Measurements from ENCODE around the gene PFKFB4.
"Not testable (repeated sequence)": the region's sequence is repeated elsewhere in the genome, so short reads cannot be mapped to it uniquely, and the experiment has no call there.

PFKFB4 gene

GRCh38 chr3:48524970-48525369 is 31.6 kb downstream of the PFKFB4 start:
- no peak for DNase-seq

DNA sequence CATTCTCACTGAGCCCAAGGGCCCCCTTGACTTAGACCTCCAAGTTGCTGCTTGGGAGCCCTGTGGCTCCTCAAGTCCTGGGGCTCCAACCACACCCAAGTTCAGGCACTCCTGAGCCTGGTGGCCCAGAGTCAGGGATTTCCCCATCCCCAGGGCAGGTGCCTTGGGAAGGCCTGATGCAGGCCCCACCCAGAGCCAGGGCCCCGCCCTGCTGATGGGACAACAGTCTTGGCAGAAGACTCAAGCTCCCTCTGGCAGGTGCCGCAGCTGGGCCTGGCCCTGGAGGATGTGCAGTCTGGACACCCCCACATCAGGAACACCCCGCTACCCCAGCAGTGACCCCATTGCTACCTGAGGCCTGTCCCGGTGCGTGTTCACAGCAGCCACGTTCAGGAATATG is 35.0 kb downstream of the PFKFB4 start:
- DNase-seq = no peak

DNA sequence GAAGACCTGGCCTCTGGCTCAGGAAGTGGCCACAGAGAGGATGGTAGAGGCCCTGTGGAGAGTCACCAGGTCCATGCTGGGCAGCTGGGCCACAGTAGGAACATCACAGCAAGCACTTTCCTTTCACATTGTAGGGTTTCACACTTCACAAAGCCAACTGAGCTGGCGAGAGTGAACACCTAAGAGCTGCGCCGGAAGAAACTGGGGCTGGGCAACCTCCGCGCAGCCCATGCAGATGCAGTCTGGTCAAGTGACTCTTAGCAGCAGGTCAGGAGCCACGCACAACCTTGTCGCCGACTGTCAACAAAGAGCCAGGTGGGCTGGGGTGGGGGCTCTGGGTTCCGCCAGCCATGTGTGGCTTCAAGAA is 37.3 kb downstream of the PFKFB4 start:
- no peak for DNase-seq

DNA sequence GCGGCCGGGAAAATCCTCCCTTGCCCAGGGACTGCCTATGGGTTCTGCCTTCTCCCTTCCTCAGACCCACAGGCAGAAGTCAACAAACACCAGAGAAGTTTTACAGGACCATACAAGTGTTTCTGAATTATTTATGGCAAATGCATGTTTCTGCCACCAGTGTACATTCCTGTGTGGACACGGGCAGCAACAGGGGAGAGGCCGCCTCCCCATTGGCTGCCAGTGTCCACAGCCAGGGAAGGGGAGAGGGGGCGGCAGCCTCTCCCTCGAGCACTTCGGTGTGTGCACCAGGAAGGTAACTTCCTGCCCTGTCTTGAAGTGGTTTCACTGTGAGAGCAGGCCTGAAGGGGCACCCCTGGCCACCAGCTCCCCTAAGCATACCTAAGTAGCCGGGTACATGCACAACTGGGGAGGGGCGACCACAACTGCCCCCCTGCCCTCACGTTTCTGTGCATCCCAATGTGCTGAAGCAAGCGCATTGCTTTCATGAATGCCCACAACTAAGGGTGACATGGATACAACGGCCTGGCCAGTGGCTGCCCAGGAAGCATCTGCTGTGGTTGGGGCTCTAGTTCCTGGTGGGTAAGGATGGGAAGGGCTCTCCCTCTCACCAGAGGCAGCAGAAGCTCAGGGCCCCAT is 37.8 kb downstream of the PFKFB4 start:
- DNase-seq = no peak

GRCh38 chr3:48518069-48518468 is 38.5 kb downstream of the PFKFB4 start:
- no peak for DNase-seq

DNA sequence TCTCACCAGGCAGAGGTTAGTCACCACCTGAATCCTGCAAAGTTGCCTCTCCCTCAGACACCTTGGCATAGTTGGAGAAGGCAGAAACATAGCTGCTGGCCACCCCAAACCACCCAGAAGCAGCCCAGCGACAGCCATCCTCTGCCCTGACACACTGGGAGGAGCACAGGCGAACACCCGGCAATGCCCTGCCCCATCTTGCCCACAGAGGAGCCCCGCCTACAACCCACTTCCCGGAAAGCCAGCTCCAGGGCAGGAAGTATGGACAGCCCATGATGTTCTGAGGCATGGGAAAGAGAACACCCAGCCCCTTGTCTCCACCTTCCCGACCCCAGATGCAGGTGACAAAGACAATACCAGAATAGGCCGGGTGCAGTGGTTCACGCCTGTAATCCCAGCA is 40.0 kb downstream of the PFKFB4 start:
- no peak for DNase-seq

DNA sequence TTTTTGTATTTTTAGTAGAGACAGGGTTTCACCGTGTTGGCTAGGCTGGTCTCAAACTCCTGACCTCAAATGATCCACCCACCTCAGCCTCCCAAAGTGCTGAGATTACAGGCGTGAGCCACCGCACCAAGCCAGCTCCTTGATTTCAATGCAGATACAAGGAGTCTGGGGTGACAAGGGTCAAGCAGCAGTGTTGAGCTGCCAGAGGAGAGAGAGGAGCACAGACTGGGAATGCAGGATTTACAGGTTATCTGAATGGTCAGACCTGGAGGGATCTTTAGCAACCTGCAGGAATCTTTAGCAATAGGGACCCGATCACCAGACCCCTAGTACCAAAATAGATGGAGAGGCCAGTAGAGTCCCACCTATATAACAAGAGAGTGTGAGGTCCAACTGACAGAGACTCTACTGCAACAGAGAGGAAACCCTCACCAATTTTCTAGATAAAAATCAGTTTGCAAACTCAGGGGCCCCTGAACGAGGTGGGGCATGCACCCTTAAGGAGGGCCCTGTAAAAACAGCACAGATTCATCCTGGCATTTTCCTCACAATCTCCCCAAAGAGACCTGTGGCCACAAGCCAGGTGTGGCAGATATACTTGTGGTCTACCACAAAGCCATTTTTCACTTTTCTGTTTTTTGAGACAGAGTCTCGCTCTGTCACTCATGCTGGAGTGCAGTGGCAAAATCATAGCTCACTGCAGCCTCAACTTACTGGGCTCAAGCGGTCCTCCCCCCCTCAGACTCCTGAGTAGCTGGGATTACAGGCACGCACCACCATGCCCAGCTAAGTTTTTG is 42.0 kb downstream of the PFKFB4 start:
- no peak for DNase-seq

GRCh38 chr3:48511551-48511950 is 45.1 kb downstream of the PFKFB4 start:
- no peak for DNase-seq

GRCh38 chr3:48507256-48508061 is 49.1 kb downstream of the PFKFB4 start:
- no peak for DNase-seq

DNA sequence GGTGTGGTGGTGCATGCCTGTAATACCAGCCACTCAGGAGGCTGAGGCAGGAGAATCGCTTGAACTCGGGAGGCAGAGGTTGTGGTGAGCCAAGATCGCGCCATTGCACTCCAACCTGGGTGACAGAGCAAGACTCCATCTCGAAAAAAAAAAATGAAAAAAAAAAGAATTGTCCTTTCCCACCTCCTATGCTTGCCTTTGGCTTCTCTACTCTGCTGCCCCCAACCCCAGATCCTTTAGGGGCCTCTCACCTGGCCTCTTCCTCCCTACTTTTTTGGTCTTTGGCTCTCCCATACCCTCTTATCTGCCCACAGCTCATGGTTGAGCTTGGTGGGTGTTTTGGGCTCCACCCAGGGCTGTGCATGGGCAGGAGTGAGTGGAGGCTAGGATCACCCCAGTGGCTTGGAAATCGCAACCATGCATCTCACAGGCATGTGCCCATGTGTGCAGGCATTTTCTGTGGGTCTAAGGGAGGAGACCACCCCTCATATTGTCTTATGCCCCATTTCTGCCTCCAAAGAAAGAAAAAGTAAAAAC is 50.6 kb downstream of the PFKFB4 start:
- DNase-seq = no peak

GRCh38 chr3:48505146-48505545 is 51.5 kb downstream of the PFKFB4 start:
- DNase-seq = no peak

DNA sequence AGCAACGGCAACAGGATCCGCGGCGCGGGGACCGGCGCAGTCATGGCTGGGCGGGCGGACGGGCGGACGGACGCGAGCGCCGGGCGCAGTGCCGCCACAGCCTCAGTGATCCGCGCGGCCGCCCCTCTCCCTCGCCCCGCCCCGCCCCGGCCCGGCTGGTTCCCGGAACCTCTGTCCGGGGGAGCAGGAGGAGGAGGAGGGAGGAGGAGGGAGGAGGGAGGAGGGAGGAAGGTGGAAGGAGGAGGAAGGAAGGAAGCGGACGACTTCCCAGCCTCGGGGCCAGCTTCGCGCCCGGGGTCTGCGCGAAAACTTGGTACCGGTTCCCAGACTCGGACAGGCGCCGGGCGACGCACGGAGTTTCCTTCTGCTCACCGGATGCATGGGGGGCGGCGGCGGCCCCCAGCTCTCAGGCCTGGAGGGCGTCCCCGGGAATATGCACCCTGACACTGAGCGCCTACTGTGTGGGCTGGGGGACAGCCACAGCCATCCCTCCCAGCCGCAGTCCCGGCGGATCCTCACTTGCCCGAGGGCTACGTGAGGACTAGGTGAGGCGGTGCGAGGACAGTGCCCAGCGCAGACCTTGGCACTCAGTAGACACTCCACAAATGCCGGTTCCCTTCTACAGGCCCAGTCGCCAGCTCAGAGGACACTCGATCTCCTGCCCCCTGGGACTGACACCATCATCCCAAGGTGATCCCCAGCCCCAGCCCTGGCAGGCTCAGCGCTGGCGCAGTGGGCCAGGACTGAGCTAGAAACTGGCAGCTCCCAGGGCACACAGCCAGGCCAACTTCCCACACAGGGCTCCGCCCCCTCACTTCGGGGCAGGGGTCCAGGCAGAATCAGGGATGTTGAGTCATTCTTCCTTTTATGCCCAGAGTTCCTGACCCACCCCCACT is 52.3 kb downstream of the PFKFB4 start, which contains the start of gene SHISA5:
SHISA5 (minus strand) TSS at position 124 of the 896 bp plus-strand sequence; CDS start at position 44, 80 bp downstream.
- no peak for DNase-seq

DNA sequence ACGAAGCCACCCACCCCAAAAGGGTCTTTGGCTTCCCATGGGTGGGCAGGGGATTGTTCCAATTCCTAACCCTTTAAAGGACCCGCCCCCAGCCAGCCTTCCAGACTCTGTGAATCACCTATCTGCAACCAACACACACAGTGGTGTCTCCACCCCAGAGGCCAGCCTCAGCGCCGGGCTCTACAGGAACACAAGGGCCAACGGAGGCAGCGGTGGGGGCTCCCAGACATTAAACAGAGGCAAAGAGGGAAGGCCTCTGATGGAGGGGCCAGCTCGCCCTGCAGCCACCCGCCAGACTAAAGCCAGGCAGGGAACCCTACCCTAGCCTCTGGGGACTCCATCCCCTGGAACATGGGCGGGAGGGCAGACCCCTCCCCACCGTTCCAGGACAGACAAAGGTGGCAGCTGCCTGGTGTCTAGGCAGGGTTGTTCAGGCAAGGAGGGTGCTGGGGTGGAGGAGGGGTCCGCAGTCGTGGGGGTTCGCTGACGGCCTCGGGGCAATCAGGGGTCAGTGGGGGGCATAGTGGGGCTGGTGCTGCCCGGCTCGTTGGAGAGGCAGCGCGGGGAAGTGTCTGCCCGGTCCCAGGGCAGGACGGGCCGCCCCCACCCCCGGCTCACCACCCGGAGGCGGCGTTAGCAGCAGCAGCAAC is 53.1 kb downstream of the PFKFB4 start:
- no peak for DNase-seq

- no peak for DNase-seq
Measured at GRCh38 chr3:48502728-48503168, 53.9 kb downstream of the PFKFB4 start.

- DNase-seq = no peak
Measured at GRCh38 chr3:48502121-48502520, 54.5 kb downstream of the PFKFB4 start.

- DNase-seq = no peak
Measured at GRCh38 chr3:48501196-48501595, 55.4 kb downstream of the PFKFB4 start.

- no peak for DNase-seq
Measured at GRCh38 chr3:48500656-48501055, 55.9 kb downstream of the PFKFB4 start.

DNA sequence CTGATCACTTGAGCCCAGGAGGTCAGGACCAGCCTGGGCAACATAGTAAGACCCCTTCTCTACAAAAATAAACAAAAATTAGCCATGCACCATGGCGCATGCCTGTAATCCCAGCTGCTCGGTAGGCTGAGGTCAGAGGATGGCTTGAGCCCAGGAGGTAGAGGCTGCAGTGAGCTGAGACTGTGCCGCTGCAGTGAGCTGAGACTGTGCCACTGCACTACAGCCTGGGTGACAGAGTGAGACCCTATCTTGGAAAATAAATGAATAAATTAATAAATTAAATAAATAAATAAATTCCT is 63.5 kb downstream of the PFKFB4 start:
- no peak for DNase-seq

GRCh38 chr3:48492461-48493202 is 64.0 kb downstream of the PFKFB4 start:
- no peak for DNase-seq

DNA sequence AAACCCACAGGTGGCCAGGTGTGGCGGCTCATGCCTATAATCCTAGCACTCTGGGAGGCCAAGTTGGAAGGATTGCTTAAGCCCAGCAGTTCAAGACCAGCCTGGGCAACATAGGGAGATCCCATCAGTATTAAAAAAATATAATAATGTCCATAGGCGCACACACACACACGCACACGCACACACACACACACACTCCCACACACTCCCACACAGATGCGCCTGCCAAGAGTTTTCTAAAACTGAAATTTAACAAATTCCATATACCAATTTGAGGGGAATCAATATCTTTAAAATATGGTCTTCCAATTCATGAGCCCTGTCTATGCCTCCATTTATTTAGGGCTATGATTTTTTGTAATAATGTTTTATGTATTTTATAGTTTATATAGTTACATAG is 69.7 kb downstream of the PFKFB4 start:
- no peak for DNase-seq

- not testable (repeated sequence) for DNase-seq
Measured at GRCh38 chr3:48482822-48483221, 73.8 kb downstream of the PFKFB4 start.
